Measurements from ENCODE around the gene CD8B2.
"Not testable (repeated sequence)": the region's sequence is repeated elsewhere in the genome, so short reads cannot be mapped to it uniquely, and the experiment has no call there.

GRCh38 chr2:106513391-106513790, 26.2 kb downstream of the CD8B2 start:
- TF ChIP-seq EZH2 (IDR thresholded peaks at IDR 0.05); FOXP2 (optimal IDR thresholded peaks at IDR 0.05; ENCODE audit: control extremely low read depth, extremely low read length, insufficient read depth); POLR2AphosphoS5 (IDR thresholded peaks at IDR 0.05; ENCODE audit: borderline replicate concordance, low read depth, low read length): not testable (repeated sequence)

All from SK-N-MC (cell line).